GM13976 (cell line): ENCODE measurements around the gene AGO3.
"Not testable (repeated sequence)": the region's sequence is repeated elsewhere in the genome, so short reads cannot be mapped to it uniquely, and the experiment has no call there.

ENCODE experiments used
- DNase-seq: peaks from one replicate; pipeline ENCODE4 v3.0.0; 2012; ENCODE audit warnings: low spot score
- CTCF ChIP-seq: IDR thresholded peaks from 2 replicates; pipeline ENCODE4 v1.5.1; 2012; ENCODE audit warnings: borderline replicate concordance, mild to moderate bottlenecking; ENCODE audit not compliant: insufficient read depth; ENCODE audit errors: extremely low read depth, missing control alignments, control extremely low read depth
- in situ Hi-C: fragments of 300-500 bp; cut with MboI; formaldehyde crosslinking; loops from one replicate; pipeline ENCODE4 v1.12.0; 2022; ENCODE audit warnings: low sequenced_read_pairs, mixed read lengths, inconsistent platforms; ENCODE audit not compliant: unreplicated experiment

Gene AGO3

DNA sequence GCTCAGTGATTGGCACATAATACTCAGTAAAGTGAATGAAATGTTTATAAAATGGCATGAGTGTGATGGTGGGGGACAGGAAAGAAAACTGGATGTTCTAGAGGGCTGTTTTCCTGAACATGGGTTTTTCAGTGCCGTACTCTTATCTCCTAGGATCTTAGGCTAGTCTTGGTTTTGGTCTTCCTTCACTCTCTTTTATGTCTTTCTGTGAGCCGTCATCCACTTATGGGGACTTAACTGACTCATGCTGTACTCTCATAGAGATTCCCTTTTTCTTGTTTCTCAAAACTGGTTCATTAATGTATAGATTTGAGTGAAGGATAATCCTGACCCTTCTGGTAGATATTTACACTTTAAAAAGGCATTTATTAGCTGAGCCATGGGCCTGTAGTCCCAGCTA is 16.6 kb downstream of the AGO3 start:
- no peak for TF ChIP-seq CTCF
- no peak for DNase-seq
- in situ Hi-C loops = no loop called here

GRCh38 chr1:35958558-35958957 is 27.7 kb downstream of the AGO3 start:
- no peak for TF ChIP-seq CTCF
- DNase-seq = no peak
- in situ Hi-C loops = no loop called here

GRCh38 chr1:35959304-35959703 is 28.4 kb downstream of the AGO3 start:
- no peak for DNase-seq
- TF ChIP-seq CTCF = no peak
- in situ Hi-C loops = no loop called here

- DNase-seq = no peak
- in situ Hi-C loops = no loop called here
- no peak for TF ChIP-seq CTCF
Measured at GRCh38 chr1:35962952-35963351, 32.0 kb downstream of the AGO3 start.

DNA sequence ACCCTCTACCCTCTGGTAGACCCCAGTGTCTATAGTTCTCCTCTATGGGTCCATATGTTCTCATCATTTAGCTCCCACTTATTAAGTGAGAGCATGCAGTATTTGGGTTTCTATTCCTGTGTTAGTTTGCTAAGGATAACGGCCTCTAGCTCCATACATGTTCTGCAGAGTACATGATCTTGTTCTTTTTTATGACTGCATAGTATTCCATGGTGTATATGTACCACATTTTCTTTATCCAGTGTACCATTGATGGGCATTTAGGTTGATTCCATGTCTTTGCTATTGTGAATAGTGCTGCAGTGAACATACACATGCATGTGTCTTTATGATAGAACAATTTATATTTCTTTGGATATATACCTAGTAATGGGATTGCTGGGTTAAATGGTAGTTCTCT is 33.4 kb downstream of the AGO3 start:
- DNase-seq, in situ Hi-C loops: not testable (repeated sequence)

GRCh38 chr1:35968396-35968795 is 37.5 kb downstream of the AGO3 start:
- in situ Hi-C loops = no loop called here
- no peak for TF ChIP-seq CTCF
- no peak for DNase-seq

DNA sequence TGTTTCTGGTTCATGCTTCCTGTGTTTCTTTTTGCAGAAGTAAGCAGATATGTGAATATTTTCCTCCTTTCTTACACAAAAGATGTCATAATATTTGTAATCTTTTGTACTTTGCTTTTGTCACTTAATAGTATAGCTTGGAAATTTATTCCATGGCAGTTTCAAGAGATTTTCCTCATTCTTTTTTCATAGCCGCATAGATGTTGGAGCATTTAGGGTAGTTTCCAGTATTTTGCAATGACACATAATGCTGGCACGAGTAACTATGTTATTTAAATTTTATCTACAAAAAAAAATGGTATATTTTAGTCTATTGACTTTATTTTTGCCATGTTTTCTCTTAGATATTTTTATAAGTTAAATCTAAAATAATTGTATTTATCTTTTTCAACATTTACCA is 40.7 kb downstream of the AGO3 start:
- no peak for DNase-seq
- in situ Hi-C loops = no loop called here
- TF ChIP-seq CTCF = no peak

GRCh38 chr1:35972631-35973030 is 41.7 kb downstream of the AGO3 start:
- DNase-seq, in situ Hi-C loops: not testable (repeated sequence)
